Measurements from ENCODE around the gene CD160. TPM values are rescaled to one million over a fixed set of nuclear protein-coding genes. Genes with fewer than 3 reads are reported as not detected.

CD160 gene
- total and polyA plus RNA-seq, 2 experiments from 2014 or later, result 0.06 TPM; not detected in 1

DNA sequence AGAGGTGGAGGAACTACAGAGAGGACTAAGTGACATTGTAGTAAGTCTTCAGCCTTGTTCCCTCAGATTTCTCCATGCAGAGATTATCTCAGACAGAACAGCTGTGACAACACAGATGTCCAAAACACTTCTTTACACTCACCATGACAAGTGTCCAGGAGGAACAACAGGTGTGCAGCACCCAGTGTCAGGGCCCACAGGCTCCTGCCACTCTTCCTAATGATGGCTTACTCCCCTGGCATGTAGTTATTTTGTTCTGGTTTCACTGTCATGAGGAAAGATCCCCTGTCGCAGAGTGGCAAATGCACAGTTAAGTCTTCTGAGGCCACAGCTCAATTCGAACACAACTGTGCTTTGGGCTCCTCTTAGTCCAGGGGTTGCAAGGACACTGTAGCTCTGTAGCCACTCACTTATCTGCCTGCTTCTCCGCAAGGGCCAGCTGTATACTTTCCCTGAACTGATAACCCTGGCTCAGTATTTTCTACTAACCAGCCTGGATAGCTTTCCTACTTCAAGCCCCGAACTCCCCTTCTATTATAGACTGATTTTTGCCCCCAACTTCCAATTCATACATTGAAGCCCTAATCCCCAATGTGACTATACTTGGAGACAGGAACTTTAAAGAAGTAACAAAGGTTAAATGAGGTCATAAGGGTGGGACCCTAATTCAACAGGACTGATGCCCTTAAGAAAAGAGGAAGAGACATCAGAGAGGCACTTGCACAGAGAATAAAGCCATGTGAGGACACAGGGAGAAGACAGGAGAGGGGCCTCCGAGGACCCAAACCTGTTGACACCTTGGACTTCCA, 23.3 kb upstream of the CD160 start:
- Histone ChIP-seq H3K4me2 (no peak overlapping the region), H3K9me2 (ENCODE audit: insufficient read depth) (no peaks in the 10 kb centered on the region), H3K36me3 (ENCODE audit: insufficient read depth) (no peaks in the 10 kb centered on the region), H3K4me1 (ENCODE audit: insufficient read depth) (no peaks in the 10 kb centered on the region), H4K20me1 (replicated peaks; ENCODE audit: insufficient read depth) (no peaks in the 10 kb centered on the region), H2AFZ (no peak overlapping the region), H3K27ac (ENCODE audit: low read depth) (no peak overlapping the region), H3F3A (replicated peaks; ENCODE audit: low read depth) (no peaks in the 10 kb centered on the region), H3K27me3 (ENCODE audit: insufficient read depth) (no peaks in the 10 kb centered on the region), H3K4me3 (no peak overlapping the region), H3K79me2 (replicated peaks; ENCODE audit: insufficient read depth) (no peaks in the 10 kb centered on the region)
- H3K4me3 Mint-ChIP-seq, result no peak overlapping the region
- no peaks in the 10 kb centered on the region for H3K4me1 Mint-ChIP-seq
- ATAC-seq, result no peak
- H3K27me3 Mint-ChIP-seq (ENCODE audit: insufficient read depth, low read depth, poor library complexity), result peaks cover 3% of the 10 kb centered on the region
- H3K27ac Mint-ChIP-seq, result no peak overlapping the region
- no peaks in the 10 kb centered on the region for H3K9me3 Mint-ChIP-seq
- DNase-seq (ENCODE audit: low spot score), result no peak
- no peaks in the 10 kb centered on the region for H3K36me3 Mint-ChIP-seq (ENCODE audit: low read depth)
- TF ChIP-seq POLR2AphosphoS5 (IDR thresholded peaks at IDR 0.05; ENCODE audit: low read depth), result no peak
- TF ChIP-seq ETS1 (IDR thresholded peaks at IDR 0.05), result no peak
- no peak for TF ChIP-seq EZH2 (IDR thresholded peaks at IDR 0.05; ENCODE audit: low read depth, unreplicated experiment)
- no peak for TF ChIP-seq ZNF331 (CRISPR knock-in tag; IDR thresholded peaks at IDR 0.05; ENCODE audit: low read depth)
- TF ChIP-seq JUNB (IDR thresholded peaks at IDR 0.05; ENCODE audit: unreplicated experiment), result no peak
- no peak for TF ChIP-seq CREB1 (CRISPR knock-in tag; IDR thresholded peaks at IDR 0.05; ENCODE audit: low read depth)

DNA sequence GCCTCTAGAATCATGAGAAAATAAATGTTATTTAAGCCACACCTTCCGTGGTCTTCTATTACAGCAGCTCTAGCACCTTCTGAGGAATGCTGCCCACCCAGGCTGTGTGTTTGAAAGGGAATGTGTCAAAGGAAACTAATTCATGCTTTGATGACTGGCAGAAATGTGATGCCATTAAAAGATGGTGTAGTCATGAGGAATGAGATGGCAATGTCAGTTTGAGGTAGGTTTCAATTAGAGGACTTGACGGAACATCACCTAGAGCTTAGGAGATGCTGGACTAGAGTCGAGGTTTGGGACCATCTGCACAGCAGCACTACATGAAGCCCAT, 22.7 kb upstream of the CD160 start:
- Histone ChIP-seq H3K36me3 (ENCODE audit: insufficient read depth) (no peaks in the 10 kb centered on the region), H3K79me2 (replicated peaks; ENCODE audit: insufficient read depth) (no peaks in the 10 kb centered on the region), H3K27ac (ENCODE audit: low read depth) (no peak overlapping the region), H3F3A (replicated peaks; ENCODE audit: low read depth) (no peaks in the 10 kb centered on the region), H3K27me3 (ENCODE audit: insufficient read depth) (no peaks in the 10 kb centered on the region), H2AFZ (no peak overlapping the region), H3K4me3 (no peak overlapping the region), H4K20me1 (replicated peaks; ENCODE audit: insufficient read depth) (no peaks in the 10 kb centered on the region), H3K4me1 (ENCODE audit: insufficient read depth) (no peaks in the 10 kb centered on the region), H3K9me2 (ENCODE audit: insufficient read depth) (no peaks in the 10 kb centered on the region), H3K4me2 (no peak overlapping the region)
- H3K27ac Mint-ChIP-seq, result no peak overlapping the region
- H3K9me3 Mint-ChIP-seq, result no peaks in the 10 kb centered on the region
- ATAC-seq (no peak), DNase-seq (ENCODE audit: low spot score) (no peak)
- H3K4me1 Mint-ChIP-seq, result no peaks in the 10 kb centered on the region
- peaks cover 3% of the 10 kb centered on the region for H3K27me3 Mint-ChIP-seq (ENCODE audit: insufficient read depth, low read depth, poor library complexity)
- H3K36me3 Mint-ChIP-seq (ENCODE audit: low read depth), result no peaks in the 10 kb centered on the region
- H3K4me3 Mint-ChIP-seq, result no peak overlapping the region
- no peak for TF ChIP-seq EZH2 (IDR thresholded peaks at IDR 0.05; ENCODE audit: low read depth, unreplicated experiment)
- no peak for TF ChIP-seq JUNB (IDR thresholded peaks at IDR 0.05; ENCODE audit: unreplicated experiment)
- no peak for TF ChIP-seq ETS1 (IDR thresholded peaks at IDR 0.05)
- TF ChIP-seq EZH2phosphoT487 (IDR thresholded peaks at IDR 0.05; ENCODE audit: unreplicated experiment), result no peak
- TF ChIP-seq, protein P1, sequence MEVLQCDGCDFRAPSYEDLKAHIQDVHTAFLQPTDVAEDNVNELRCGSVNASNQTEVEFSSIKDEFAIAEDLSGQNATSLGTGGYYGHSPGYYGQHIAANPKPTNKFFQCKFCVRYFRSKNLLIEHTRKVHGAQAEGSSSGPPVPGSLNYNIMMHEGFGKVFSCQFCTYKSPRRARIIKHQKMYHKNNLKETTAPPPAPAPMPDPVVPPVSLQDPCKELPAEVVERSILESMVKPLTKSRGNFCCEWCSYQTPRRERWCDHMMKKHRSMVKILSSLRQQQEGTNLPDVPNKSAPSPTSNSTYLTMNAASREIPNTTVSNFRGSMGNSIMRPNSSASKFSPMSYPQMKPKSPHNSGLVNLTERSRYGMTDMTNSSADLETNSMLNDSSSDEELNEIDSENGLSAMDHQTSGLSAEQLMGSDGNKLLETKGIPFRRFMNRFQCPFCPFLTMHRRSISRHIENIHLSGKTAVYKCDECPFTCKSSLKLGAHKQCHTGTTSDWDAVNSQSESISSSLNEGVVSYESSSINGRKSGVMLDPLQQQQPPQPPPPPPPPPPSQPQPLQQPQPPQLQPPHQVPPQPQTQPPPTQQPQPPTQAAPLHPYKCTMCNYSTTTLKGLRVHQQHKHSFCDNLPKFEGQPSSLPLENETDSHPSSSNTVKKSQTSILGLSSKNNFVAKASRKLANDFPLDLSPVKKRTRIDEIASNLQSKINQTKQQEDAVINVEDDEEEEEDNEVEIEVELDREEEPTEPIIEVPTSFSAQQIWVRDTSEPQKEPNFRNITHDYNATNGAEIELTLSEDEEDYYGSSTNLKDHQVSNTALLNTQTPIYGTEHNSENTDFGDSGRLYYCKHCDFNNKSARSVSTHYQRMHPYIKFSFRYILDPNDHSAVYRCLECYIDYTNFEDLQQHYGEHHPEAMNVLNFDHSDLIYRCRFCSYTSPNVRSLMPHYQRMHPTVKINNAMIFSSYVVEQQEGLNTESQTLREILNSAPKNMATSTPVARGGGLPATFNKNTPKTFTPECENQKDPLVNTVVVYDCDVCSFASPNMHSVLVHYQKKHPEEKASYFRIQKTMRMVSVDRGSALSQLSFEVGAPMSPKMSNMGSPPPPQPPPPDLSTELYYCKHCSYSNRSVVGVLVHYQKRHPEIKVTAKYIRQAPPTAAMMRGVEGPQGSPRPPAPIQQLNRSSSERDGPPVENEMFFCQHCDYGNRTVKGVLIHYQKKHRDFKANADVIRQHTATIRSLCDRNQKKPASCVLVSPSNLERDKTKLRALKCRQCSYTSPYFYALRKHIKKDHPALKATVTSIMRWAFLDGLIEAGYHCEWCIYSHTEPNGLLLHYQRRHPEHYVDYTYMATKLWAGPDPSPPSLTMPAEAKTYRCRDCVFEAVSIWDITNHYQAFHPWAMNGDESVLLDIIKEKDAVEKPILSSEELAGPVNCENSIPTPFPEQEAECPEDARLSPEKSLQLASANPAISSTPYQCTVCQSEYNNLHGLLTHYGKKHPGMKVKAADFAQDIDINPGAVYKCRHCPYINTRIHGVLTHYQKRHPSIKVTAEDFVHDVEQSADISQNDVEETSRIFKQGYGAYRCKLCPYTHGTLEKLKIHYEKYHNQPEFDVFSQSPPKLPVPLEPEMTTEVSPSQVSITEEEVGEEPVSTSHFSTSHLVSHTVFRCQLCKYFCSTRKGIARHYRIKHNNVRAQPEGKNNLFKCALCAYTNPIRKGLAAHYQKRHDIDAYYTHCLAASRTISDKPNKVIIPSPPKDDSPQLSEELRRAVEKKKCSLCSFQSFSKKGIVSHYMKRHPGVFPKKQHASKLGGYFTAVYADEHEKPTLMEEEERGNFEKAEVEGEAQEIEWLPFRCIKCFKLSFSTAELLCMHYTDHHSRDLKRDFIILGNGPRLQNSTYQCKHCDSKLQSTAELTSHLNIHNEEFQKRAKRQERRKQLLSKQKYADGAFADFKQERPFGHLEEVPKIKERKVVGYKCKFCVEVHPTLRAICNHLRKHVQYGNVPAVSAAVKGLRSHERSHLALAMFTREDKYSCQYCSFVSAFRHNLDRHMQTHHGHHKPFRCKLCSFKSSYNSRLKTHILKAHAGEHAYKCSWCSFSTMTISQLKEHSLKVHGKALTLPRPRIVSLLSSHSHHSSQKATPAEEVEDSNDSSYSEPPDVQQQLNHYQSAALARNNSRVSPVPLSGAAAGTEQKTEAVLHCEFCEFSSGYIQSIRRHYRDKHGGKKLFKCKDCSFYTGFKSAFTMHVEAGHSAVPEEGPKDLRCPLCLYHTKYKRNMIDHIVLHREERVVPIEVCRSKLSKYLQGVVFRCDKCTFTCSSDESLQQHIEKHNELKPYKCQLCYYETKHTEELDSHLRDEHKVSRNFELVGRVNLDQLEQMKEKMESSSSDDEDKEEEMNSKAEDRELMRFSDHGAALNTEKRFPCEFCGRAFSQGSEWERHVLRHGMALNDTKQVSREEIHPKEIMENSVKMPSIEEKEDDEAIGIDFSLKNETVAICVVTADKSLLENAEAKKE (CRISPR knock-in tag; IDR thresholded peaks at IDR 0.05), result no peak
- no peak for TF ChIP-seq ZNF114 (CRISPR knock-in tag; IDR thresholded peaks at IDR 0.05)
- no peak for TF ChIP-seq STAT1 (IDR thresholded peaks at IDR 0.05; ENCODE audit: unreplicated experiment)
